Activated CD4-positive, alpha-beta T cell treated with anti-CD3 and anti-CD28 coated beads, Interleukin-2, amount 50 U/mL, for 16 hours (primary cell): ENCODE data around the gene ANKMY1.

Experiments
- DNase-seq: peaks from one replicate; pipeline ENCODE4 v3.0.0-alpha.2; 2020

Gene ANKMY1

DNA sequence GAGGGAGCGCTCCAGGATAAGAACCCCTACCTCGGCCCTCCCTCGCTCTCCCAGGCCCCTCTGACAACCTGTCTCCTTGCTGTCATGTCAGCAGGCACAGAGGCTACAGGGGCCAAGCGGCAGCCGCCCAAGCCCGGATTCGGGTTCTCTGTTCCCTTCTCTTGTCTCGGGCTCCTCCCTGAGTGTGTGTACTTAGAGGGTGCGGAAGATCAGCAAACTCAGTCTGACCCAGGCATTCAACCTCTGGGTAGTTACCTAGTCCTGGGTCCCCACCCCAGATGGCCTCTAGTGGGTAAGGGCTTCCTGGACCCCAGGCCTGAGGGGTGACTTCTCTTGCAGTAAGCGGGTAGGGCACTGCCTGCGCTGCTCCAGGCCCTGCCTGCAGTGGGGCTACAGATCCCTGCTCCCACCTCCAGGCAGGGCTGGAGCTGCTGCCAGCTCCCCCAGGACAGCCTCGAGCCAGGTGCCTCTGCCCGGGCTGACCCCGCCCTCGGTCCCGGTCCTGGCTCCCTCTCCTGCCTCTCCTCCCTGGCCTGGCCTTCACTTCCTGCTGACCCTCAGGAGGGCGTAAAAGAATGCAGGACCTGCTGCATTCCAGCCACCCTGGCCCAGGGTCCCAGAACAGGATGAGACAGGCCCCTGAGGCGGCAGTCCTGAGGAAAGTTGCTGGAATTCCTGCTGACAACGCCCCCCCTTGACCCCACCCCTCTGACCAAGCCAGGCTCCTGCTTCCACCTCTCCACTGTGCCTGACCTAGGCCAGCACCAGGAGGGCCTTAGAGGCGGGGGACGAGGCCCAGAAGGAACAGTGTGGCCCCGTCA lies 100.4 kb downstream of the ANKMY1 start:
- DNase-seq = no peak

DNA sequence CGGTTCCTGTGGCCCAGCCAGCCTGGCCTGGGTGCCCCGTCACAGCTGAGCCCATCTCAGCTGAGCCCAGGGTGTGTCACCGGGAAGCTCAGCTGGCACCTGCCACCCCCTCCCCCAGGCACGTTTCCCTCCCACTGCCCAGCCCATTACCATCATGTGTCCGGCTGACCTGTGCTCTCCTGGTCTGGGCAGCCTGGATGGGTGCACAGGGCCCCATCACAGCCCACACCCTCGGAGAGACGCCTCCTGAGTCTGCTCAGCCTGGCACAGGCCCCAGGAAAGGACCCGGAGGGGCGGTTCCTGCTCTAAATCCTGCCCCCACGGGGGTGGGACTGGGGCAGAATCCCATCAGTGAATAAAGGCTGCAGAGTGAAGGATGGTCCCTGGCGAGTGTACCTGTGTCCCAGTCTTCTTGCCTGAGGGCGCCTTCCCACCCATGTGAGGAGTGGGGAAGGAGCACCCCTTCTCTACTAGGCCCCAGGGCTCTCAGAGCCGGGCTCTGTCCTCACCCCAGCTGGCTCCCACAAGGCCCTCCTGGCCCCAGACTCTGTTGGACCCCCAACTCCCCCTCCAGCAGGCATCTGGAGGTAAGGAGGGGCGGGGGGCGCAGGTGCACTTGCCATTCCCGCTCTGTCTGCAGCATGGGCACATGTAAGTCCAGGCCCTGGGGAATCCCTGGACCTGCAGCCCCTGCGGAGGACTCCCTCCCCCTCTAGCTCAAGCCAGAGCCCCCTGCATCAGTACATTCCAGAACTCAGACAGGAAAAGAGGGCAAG lies 101.2 kb downstream of the ANKMY1 start:
- DNase-seq = no peak

DNA sequence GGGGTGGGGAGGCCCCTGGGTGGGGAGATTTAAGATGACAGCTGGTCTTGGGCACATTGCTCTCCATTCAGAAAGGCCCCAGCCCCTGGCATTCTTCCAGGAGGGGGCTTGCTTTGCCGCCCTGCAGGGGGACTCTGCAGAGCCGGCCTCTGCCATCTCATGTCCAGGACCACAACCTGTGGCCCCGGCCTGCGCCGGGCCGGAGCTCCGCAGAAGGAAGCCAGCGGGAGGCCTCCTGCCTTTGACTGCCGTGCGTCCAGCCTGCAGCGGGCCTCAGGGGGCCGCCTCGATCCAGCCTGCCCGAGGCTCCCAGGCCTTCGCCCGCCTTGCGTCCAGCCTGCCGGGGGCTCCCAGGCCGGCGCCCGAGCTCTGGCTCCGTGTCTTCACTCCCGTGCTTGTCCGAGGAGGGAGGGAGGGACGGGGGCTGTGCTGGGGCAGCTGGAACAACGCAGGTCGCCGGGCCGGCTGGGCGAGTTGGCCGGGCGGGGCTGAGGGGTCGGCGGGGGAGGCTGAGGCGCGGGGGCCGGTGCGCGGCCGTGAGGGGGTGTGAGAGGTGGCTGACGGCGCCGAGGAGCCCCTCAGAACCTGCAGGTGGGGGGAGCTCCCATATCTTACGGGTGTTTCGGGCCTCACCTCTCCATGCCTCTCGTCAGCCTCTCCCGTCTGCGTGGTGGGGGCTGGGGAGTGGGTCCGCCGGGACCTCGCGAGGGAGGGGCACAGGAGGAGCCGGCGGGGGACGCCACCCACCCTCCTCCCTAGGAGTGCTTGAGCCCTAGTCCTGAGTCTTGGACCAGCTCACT lies 101.9 kb downstream of the ANKMY1 start:
- DNase-seq = no peak

DNA sequence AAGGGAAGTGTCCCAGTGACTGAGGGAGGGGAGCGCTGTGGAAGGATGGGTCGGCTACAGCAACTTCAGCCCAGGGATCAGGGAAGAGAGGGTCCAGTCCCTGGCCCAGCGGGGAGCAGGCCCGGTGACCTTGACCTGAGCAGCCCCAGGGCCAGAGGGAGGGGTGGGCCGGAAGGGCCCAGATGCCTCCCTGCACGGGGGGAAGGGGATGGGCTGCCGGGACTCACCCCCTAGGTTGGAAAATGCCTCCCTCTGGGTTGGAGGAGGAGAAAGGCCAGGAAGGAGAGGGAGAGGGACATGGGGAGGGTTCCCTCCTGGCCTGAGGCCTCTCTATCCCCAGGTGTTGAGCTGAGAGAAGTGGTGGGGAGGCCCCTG lies 102.5 kb downstream of the ANKMY1 start:
- DNase-seq = no peak

GRCh38 chr2:240454106-240454901 lies 103.5 kb downstream of the ANKMY1 start:
- no peak for DNase-seq

DNA sequence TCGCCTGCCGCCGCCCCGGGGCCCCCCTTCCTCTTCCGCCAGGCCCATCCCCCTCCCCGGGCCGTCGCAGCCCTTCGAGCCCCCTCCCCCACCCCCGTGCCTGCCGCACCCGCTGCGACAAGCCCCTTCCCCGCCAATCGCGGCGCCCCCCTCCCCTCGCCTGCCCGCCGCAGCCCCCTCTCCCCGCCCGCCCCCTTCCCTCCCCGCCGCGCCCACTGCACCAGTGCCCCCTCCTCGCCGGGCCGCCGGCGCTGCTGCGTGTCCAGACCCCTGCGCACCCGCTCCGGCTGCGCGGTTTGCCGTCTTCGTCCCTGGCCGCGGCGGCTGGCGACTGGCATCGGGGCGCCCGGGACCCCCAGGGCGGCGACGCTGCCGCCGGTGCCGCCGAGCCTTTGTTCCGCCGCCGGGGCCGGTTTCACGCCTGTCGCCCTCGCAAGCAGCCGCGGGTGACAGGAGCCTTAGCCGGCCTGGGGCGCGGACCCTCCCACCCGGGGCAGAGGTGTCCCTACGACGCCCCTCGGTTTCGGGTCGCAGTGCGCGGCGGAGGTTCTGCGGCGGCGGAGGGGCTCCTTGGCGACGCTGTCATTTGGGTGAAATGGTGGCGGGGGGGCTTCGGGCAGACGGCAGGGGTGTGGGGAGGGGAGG lies 104.2 kb downstream of the ANKMY1 start:
- no peak for DNase-seq

DNA sequence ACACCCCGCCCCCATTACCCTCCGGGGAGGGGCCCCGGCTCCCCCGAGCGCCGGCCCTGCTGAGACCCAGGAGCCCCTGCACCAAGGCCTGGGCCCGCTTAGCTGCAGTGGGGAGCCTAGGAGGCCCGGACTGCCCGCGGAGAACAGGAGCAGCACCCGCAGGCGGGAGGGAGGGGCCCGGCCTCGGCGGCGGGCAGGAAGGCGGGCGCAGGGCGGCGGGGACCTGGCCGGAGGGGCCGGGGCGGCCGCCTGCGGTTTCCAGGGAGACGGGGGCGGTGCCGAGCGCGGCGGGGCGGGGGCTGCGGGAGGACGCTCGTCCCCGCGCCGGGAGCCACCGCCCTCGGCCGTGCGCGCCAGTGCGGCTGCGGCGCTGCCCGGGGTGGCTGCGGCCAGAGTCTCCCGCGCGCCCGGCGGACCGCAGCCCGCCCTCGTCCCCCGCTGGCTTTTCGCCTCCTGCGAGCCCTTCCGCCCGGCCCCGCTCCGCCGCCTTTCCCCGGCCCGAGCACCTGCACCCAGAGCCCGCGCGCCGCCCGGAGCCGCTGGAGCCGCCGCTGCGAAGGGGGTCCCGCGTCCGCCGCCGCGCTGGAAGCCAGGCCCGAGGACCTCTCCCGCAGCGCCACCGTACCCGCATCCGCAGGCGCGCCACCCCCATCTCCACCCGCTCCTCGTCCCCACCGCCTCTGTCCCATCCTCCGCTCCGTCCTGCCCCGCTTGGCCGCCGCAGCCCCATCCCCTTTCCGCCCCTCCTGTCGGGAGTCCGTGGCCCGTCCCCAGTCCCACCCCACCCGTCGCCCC lies 105.1 kb downstream of the ANKMY1 start:
- DNase-seq = no peak

- DNase-seq = no peak
Observed at GRCh38 chr2:240451791-240452461, 105.9 kb downstream of the ANKMY1 start.

DNA sequence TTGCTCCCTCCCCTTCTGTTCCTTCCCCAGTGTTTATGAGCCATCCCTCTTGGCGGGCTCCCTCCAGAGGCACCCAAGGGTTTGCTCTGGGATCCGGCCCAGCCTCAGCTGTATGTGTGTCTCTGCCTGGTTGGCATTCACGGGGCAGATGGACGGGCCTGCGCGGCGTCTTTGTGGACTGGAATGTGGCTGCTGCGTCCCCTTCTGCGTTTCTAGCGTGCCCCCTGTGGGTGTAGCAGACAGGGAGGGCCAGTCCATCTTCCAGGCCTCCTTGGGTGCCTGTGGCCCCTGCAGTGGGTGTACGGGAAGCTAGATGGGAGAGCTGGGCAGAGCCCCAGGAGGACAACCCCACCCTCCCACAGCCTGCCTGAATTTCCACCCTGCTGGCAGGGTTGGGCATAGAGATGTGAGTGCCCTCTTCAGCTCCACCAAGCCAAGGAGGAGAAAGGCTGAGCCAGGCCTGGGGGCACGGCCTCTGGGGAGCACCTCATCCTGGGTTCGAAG lies 106.6 kb downstream of the ANKMY1 start:
- DNase-seq = no peak

DNA sequence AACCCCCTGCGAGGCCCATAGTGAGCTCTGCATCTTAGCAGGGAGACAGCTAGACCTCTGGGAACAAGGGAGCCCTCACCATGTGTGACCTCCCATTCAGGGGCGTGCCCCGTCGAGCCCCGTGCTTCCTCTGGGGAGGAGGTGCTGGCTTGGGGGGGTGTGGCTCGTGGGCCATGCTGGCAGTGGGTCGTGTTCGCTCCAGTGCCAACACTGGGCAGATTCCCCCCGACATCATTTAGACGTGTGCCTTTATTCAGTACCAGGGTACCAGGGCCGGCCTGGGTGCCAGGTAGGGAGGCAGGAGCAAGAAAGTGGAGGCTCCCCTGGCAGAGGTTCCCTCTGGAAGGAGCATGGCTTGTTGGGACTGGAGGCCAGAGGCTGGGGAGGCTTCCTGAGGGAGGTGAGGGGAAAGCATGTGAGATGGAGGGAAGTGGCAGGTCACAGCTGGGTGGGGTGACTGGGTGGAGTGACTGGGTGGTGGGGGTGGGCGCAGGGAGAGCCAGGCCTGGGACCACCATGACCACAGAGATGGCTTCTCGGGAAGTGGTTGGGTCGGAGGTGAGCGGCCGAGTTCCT lies 107.2 kb downstream of the ANKMY1 start:
- no peak for DNase-seq

GRCh38 chr2:240449764-240450531 lies 107.8 kb downstream of the ANKMY1 start:
- no peak for DNase-seq

DNA sequence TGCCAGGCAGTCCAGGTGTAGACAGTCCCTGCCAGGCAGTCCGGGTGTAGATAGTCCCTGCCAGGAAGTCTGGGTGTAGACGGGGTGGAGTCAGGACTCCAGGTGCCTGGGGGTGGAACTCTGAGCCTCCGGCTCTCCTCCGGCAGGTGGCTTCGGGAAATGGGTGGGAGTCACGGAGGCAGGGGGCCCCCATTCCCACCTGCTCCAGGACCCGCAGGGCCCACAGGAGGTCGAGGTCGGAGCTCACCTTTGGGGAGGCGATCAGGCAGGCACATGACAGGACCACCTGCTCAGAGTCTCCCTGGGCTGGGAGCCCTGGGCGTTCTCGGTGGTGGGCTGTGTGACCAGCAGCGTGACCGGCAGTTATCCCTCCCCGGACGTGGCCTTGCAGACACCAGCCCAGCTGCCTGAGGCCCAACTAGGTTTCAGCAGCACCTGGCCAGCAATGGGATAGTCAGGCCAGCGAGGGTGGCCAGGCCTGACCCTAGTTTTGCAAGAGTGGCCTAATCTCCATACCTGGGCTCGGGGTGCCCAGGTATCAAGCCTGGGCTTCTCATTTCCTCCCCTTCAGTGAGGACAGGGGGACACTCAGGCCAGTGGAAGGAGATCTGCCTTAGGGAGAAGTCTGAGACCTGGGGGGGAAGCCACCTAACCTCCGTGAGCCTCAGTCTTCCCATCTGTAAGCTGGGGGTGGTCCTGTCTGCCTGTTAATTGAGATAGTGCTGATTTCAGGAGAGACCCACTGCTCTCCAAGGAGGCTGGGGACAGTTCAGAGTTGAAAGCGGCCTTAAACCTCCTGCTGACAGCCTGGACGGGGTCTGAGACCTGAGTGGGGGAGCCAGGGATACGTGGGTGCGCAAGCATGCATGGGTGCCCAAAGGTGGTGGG lies 109.2 kb downstream of the ANKMY1 start:
- DNase-seq = no peak

DNA sequence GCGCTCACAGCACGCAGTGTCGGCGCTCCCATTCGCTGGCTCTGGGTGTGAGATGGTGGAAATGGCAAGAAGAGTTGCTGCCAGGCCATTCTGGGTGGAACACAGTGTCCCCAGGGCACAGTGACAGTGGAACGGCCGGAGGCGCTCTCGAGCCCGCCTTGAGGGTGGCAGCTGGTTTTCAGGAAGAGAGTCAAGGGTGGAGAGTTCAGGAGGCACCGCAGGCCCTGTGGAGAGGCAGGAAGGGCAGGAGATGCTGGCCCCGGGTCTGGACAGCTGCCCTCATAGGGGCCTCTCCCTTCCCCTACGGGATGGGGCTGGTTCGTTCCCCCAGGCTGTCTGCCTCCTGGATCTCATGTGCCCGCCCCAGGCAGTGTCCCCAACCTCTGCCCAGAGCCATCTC lies 109.9 kb downstream of the ANKMY1 start:
- no peak for DNase-seq

- no peak for DNase-seq
Observed at GRCh38 chr2:240447331-240447730, 110.5 kb downstream of the ANKMY1 start.

- no peak for DNase-seq
Observed at GRCh38 chr2:240446664-240447175, 111.1 kb downstream of the ANKMY1 start.

- no peak for DNase-seq
Observed at GRCh38 chr2:240445961-240446663, 111.7 kb downstream of the ANKMY1 start.

- DNase-seq = no peak
Observed at GRCh38 chr2:240444464-240444863, 113.3 kb downstream of the ANKMY1 start.
